ENCODE measurements around the gene SERPINB8. TPM values are rescaled to one million over a fixed set of nuclear protein-coding genes. Genes with fewer than 3 reads are reported as not detected.

Gene SERPINB8
- total RNA-seq, 1 donor from 2014 or later: 4.5 TPM

GRCh38 chr18:63965716-63966330, 4.1 kb upstream of the SERPINB8 start:
- Histone ChIP-seq H3K4me1 (peaks cover 0 to 4% of the 10 kb centered on the region in 2 donors), H3K9me3 (no peaks in the 10 kb centered on the region), H3K27ac (no peak overlapping the region), H3K4me3 (no peak overlapping the region), H3K36me3 (no peaks in the 10 kb centered on the region), H3K27me3 (no peaks in the 10 kb centered on the region)
- no peak for DNase-seq (ENCODE audit: low spot score in 2 of 2)
- TF ChIP-seq CTCF (IDR thresholded peaks at IDR 0.05): no peak
- intact Hi-C loops (cut with DNase I): no loop called here

GRCh38 chr18:63970809-63971205, 926 bp downstream of the SERPINB8 start:
- Histone ChIP-seq H3K4me3 (peak overlapping the region; percentile 77 to 80), H3K27me3 (no peaks in the 10 kb centered on the region), H3K36me3 (no peaks in the 10 kb centered on the region), H3K9me3 (no peaks in the 10 kb centered on the region), H3K27ac (peak overlapping the region; percentile 97 to 99), H3K4me1 (peaks cover 0 to 4% of the 10 kb centered on the region in 2 donors)
- no peak for TF ChIP-seq CTCF (IDR thresholded peaks at IDR 0.05)
- DNase-seq (ENCODE audit: low spot score in 2 of 2): peak in 1 of 2 donors; percentile 67
- intact Hi-C loops (cut with DNase I): loop anchor here (2.0 to 10.0 kb wide), 5 partner anchors 548 to 1536 kb away; partner anchors contain the start of genes KDSR, PHLPP1, VPS4B and ZCCHC2

- H3K27me3 ChIP-seq: no peaks in the 10 kb centered on the region
- peak overlapping the region; percentile 97 to 99 for H3K27ac ChIP-seq
- peak overlapping the region; percentile 77 to 80 for H3K4me3 ChIP-seq
- intact Hi-C loops (cut with DNase I): loop anchor here (2.0 to 10.0 kb wide), 5 partner anchors 549 to 1537 kb away; partner anchors contain the start of genes KDSR, PHLPP1, VPS4B and ZCCHC2
- DNase-seq (ENCODE audit: low spot score in 2 of 2): no peak
- peaks cover 0 to 4% of the 10 kb centered on the region in 2 donors for H3K4me1 ChIP-seq
- no peak for TF ChIP-seq CTCF (IDR thresholded peaks at IDR 0.05)
- no peaks in the 10 kb centered on the region for H3K36me3 ChIP-seq
- H3K9me3 ChIP-seq: no peaks in the 10 kb centered on the region
Observed at GRCh38 chr18:63971320-63972001, 1.6 kb downstream of the SERPINB8 start.

- H3K27me3 ChIP-seq: no peaks in the 10 kb centered on the region
- intact Hi-C loops (cut with DNase I): loop anchor here (5.0 to 10.0 kb wide), 3 partner anchors 605 to 1537 kb away; partner anchors contain the start of genes KDSR and ZCCHC2
- no peak for DNase-seq (ENCODE audit: low spot score in 2 of 2)
- peaks cover 0 to 4% of the 10 kb centered on the region in 2 donors for H3K4me1 ChIP-seq
- H3K36me3 ChIP-seq: no peaks in the 10 kb centered on the region
- H3K4me3 ChIP-seq: no peak overlapping the region
- H3K9me3 ChIP-seq: no peaks in the 10 kb centered on the region
- no peak overlapping the region for H3K27ac ChIP-seq
- TF ChIP-seq CTCF (IDR thresholded peaks at IDR 0.05): no peak
Observed at GRCh38 chr18:63972002-63972376, 2.1 kb downstream of the SERPINB8 start.

GRCh38 chr18:63974991-63975390, 5.1 kb downstream of the SERPINB8 start:
- intact Hi-C loops (cut with DNase I): loop anchor here (5.0 to 10.0 kb wide), 3 partner anchors 608 to 1540 kb away; partner anchors contain the start of genes KDSR and ZCCHC2
- H3K27ac ChIP-seq: no peak overlapping the region
- H3K27me3 ChIP-seq: no peaks in the 10 kb centered on the region
- H3K36me3 ChIP-seq: no peaks in the 10 kb centered on the region
- H3K9me3 ChIP-seq: no peaks in the 10 kb centered on the region
- H3K4me3 ChIP-seq: no peak overlapping the region
- peak in 1 of 3 experiments; percentile 12 for TF ChIP-seq CTCF (IDR thresholded peaks at IDR 0.05)
- no peak for DNase-seq (ENCODE audit: low spot score in 2 of 2)
- H3K4me1 ChIP-seq: no peaks in the 10 kb centered on the region

All from ascending aorta (tissue), 2 donors.